ENCODE measurements around the gene CCDC8.
"Not testable (repeated sequence)": the region's sequence is repeated elsewhere in the genome, so short reads cannot be mapped to it uniquely, and the experiment has no call there.

Gene CCDC8

DNA sequence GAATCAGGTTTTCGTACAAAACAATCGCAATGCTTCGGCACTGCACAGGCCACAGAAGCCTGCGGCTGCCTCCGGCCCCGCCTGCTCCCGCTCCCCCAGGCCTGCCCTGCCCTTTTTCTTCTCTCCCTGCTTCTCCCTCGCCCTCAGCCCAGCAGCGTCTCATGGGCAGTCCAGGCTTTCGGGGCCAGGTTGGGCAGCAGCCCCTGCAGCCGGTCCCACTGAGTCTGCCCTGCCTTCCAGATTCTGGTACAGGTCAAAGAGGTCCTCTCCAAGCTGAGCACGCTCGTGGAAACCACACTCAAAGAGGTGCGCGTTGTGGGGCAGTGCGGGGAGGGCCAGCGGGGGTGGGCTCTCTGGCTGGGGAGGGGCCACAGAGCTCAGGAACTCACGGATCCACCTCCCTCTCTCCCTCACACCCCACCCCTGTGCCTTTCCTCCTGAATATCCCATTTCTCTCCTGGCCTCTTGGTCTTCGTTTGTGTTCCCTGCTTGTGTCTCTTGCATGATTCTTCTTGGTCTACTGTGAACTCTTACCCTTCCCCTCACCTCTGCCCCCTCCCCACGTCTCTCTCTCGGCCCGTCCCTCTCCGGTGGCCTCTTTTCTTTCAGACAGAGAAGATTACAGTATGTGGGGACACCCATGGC lies 30.1 kb downstream of the CCDC8 start:
- no peak for DNase-seq (ENCODE audit: low read depth in 2 of 2)

- DNase-seq (ENCODE audit: low read depth in 2 of 2), result no peak
Measured at GRCh38 chr19:46381756-46382345, 31.5 kb downstream of the CCDC8 start.

GRCh38 chr19:46381346-46381745 lies 32.0 kb downstream of the CCDC8 start:
- DNase-seq (ENCODE audit: low read depth in 2 of 2), result no peak

DNA sequence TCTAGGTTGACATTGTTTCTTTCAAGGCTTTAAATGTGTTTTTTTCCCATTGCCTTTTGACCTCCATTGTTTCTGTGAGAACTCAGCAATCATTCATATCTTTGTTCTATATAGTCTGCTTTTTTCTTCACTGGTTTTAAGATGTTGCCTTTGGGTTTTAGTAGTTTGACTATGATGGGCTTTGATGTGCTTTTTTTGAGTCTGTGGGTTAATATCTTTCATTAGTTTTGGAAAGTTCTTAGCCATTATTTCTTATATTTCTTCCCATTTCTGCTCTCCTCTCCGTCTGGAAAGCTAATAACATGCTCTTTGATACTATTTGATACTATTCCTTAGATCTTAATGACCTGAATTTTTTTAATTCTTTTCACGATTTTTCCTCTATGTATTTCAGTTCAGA lies 32.7 kb downstream of the CCDC8 start:
- DNase-seq (ENCODE audit: low read depth in 2 of 2), result no peak

DNA sequence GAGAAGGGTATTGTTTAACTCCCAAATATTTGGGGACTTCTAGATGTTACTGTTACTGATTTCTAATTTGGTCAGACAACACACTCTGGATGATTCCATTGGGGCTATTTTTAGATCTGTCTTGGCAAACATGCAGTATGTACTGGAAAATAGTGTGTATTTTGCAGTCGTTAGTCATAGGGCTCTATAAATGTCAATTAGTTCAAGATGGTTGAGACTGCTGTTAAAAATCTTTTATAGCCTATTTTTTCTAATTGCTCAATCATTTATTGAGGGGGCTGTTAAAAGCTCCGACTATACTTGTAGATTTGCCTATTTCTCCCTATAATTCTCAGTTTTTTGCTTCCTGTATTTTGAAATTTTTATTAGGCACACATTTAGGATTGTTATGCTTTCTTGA lies 35.1 kb downstream of the CCDC8 start:
- DNase-seq (ENCODE audit: low read depth in 2 of 2), result no peak

DNA sequence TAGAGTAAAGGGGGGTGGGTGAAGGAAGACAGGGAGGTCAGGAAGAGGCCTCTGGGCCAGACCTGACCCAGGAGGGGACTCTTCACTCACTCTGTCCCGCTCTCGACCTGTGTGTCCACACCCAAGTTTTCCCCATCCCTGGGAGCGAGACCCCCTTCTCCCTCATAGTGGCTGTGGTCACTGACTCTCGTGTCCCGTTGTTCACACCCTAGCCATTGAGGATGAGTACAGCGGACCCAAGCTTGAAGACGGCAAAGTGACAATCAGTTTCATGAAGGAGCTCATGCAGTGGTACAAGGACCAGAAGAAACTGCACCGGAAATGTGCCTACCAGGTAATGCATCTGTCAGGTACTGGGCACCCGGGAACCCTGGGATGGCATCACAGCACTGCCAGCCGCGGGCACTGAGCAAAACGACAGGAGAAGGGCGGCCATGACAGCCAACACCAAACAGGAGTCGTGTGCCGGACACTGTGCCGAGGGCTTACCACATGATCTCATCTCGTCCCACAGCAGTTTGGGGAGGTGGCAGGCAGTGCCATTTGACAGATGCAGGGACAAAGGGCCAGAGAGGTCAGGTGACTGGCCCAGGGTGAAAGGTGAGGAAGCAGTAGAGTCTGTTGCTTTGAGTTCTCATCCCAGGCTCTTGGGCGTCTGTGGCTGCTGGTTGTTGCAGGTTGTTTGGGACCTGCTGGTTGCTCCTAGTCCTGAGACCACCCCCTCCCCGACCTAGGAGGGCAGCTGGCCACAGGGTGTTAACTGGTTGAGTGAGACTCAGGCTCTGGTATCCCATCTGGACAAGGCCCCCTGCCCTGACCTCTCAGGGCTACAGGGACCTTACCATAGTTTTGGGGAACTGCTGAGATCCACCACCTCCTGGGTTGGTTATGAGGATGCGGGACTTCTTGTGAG lies 36.9 kb downstream of the CCDC8 start:
- DNase-seq (ENCODE audit: low read depth in 2 of 2), result no peak

- DNase-seq (ENCODE audit: low read depth in 2 of 2), result not testable (repeated sequence)
Measured at GRCh38 chr19:46375476-46376067, 37.8 kb downstream of the CCDC8 start.

- no peak for DNase-seq (ENCODE audit: low read depth in 2 of 2)
Measured at GRCh38 chr19:46374536-46375475, 38.6 kb downstream of the CCDC8 start.

GRCh38 chr19:46373491-46374359 lies 39.6 kb downstream of the CCDC8 start:
- no peak for DNase-seq (ENCODE audit: low read depth in 2 of 2)

- no peak for DNase-seq (ENCODE audit: low read depth in 2 of 2)
Measured at GRCh38 chr19:46372901-46373490, 40.4 kb downstream of the CCDC8 start.

DNA sequence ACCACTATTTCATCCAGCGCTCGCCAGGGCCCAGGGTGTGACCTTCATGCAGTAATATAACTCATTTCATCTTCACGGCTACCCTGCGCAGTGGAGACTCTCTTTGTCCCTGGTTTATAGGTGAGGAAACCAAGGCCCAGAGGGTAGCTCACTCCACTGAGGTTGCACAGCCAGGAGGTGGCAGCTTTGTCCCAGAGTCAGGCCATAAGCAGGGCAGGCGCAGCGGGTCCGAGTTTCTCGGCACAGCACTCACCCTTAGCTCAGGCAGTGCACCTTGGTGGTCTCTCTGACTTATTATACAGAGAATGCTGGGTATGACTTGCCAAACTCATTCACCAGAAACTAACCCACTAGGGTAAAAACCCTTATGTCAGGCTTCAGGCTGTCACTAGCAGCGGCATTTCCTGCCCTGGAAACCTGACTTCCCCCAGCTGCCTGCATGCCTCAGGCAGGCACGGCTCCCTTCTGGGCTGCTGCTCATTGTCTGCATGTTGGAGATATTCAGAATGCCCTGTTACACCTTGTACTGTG lies 41.9 kb downstream of the CCDC8 start:
- DNase-seq (ENCODE audit: low read depth in 2 of 2), result no peak

- DNase-seq (ENCODE audit: low read depth in 2 of 2), result no peak
Measured at GRCh38 chr19:46369817-46370216, 43.5 kb downstream of the CCDC8 start.

- no peak for DNase-seq (ENCODE audit: low read depth in 2 of 2)
Measured at GRCh38 chr19:46368116-46368515, 45.2 kb downstream of the CCDC8 start.

DNA sequence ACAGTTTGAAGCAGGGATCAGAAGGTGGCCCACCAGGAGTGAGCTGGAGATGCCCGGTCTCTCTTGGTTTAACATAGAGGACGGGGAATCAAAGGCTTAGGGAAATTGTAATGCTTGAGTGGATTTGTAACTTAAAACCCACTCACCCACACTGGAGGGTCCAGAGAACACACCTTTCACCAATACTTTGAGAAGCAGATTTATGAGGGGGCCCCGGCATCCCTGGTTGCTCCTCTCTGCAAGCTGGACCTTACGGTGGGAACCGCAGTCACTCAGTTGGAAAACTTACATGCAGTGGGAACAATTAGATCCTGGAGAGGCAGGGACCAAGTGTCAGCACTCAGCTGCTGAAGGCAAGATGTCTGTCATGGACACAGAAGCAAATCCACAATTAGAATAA lies 45.9 kb downstream of the CCDC8 start:
- no peak for DNase-seq (ENCODE audit: low read depth in 2 of 2)

DNA sequence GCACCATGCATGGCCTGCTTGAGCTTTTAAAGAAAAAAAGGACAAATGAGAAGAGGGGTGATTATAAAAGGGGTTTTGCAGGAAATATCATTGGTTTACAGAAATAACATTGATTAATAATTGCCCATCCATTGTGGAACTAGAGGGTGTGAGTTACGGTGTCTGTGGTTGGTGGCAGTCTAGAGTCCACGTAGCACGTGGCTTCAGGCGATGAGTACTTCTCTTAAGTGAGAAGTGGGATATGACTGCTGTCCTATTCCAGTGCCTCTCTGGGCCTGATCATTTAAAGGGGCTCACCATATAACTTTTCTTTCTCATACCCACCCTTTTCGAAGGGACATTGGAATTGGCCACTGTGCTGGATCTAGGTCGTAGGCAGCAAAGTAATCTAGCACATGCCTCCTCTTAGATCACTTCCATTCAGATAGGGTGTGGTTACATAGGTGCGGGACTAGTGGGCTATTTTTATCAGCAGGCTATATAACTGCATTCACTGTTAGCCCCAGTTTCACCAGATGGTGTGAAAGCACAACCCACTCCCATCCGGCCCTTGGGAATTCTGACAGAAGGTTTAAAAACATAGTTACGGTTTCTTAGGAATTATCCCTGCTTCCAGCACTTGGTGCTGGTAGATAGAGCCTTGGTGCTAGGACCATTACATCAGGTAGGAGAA lies 46.6 kb downstream of the CCDC8 start:
- DNase-seq (ENCODE audit: low read depth in 2 of 2), result no peak

DNA sequence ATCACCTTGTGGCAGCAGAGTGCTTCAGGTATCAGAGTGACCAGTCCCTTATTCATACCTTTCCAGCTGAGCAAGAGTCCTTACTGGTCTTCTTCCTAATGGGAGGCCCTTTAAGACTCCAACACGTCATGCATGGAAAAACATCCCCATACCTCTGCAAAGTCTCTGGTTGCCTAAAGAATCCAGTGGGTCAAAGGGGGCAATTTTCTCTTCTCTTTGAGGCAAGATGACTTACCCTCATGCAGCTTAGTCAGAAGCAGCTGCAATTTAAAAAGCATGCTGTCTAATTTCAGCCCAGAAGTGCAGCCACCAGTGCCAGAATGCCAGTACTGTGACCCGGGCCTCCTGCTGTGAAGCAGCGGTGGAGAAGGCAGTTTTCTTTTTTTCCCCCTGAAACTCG lies 47.8 kb downstream of the CCDC8 start:
- DNase-seq (ENCODE audit: low read depth in 2 of 2), result no peak

DNA sequence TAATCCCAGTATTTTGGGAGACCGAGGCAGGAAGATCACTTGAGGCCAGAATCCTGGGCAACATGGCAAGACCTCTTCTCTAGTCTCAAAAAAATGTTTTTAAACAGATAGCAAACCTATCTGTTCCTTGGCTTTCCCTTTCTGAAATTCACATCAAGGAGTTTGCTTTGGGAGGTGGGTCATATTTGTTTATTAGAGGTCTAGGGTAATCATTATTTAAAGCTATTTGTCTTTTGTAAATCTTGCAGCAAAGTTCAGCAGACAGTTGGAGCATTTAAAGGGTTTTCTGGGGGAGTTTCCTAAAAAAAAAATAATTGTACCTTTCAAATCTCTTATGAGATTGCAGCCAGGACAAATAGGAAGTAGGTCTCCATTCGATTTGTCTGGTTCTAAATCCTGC lies 49.0 kb downstream of the CCDC8 start:
- no peak for DNase-seq (ENCODE audit: low read depth in 2 of 2)

DNA sequence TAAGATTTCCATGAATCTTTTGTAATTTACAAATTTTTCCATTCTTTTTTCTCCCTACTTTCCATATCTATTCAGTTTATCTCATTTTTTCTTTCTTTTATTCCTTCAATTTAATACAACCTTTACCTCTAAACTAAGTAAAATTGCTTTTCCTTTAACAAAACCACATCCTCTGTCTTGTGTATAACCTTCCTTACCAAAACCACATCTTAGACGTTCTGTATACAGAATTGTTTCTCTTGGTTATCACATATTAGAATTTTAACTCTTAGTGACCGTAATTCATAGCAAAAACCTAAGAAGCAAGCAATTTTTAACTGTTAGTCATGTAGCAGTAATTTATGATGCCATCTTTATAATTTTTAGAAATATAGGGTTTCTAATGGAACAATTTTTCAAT lies 51.4 kb downstream of the CCDC8 start:
- no peak for DNase-seq (ENCODE audit: low read depth in 2 of 2)
